GM12892 (cell line): Measurements from ENCODE around the gene NME5.

Source experiments
- POLR2A ChIP-seq: IDR thresholded peaks from 2 replicates; pipeline ENCODE4 v1.6.1; 2011; ENCODE audit warnings: low read depth, low read length, control low read depth
- POLR2AphosphoS5 ChIP-seq: IDR thresholded peaks from 2 replicates; pipeline ENCODE4 v1.6.1; 2011; ENCODE audit warnings: low read depth, low read length, control low read depth
- TAF1 ChIP-seq: IDR thresholded peaks from 2 replicates; pipeline ENCODE4 v1.6.1; 2011; ENCODE audit warnings: low read depth, mild to moderate bottlenecking, control low read depth, low read length, borderline replicate concordance

- no peak for TF ChIP-seq TAF1
- no peak for TF ChIP-seq POLR2AphosphoS5
- TF ChIP-seq POLR2A, result no peak
These were observed 49.4 kb upstream of the NME5 start for GRCh38 chr5:138188626-138189025.
